Caco-2 (cell line): Measurements from ENCODE around the gene GJA9. TPM values are rescaled to one million over a fixed set of nuclear protein-coding genes. Genes with fewer than 3 reads are reported as not detected.
A peak's percentile ranks its signal among the peaks of the same experiment; 100 is the strongest.

Experiments
- BruUV-seq: library from RNA; stranded (reverse); fragments of 400-500 nt; replicated peaks from 2 replicates; lab custom pipeline; 2021; lab: Mats Ljungman, UMichigan
- CTCF ChIA-PET: fragments of 300-600 bp; sonication (Branson Sonifier 250); formaldehyde crosslinking; loops from one replicate; lab custom pipeline; 2022; ENCODE audit warnings: antibody characterized with exemption; lab: Charles Lee
- POLR2A ChIA-PET: fragments of 300-600 bp; sonication (Branson Sonifier 250); formaldehyde crosslinking; loops from one replicate; lab custom pipeline; 2022; ENCODE audit warnings: antibody characterized with exemption; lab: Charles Lee
- DNase-seq, 2 experiments: peaks; one replicate each; pipeline versions ENCODE4 v3.0.0 to v3.0.0-alpha.2; 2020 to 2022
- H3K27me3 ChIP-seq: replicated peaks from 2 replicates; pipeline ENCODE4 v1.6.0; 2011; ENCODE audit warnings: low read length; ENCODE audit not compliant: control insufficient read depth, insufficient read depth
- H3K36me3 ChIP-seq: 2 replicates; pipeline ENCODE4 v1.5.1; 2011; ENCODE audit warnings: low read length; ENCODE audit not compliant: control insufficient read depth, insufficient read depth
- H3K4me1 ChIP-seq: fragments of 250-450 bp; sonication (Bioruptor Pico); 2 replicates; pipeline ENCODE4 v1.5.1; 2020; ENCODE audit warnings: mild to moderate bottlenecking
- H3K4me3 ChIP-seq: 2 replicates; pipeline ENCODE4 v1.5.1; 2011; ENCODE audit warnings: low read depth, mild to moderate bottlenecking, control low read depth, low read length
- H3K9me3 ChIP-seq: fragments of 250-450 bp; sonication (Bioruptor Pico); 2 replicates; pipeline ENCODE4 v1.5.1; 2020; ENCODE audit warnings: mild to moderate bottlenecking, moderate library complexity
- H3K27ac Mint-ChIP-seq: one replicate; pipeline ENCODE4 v1.8.0; 2022; ENCODE audit warnings: mixed read lengths; ENCODE audit not compliant: unreplicated experiment
- H3K27me3 Mint-ChIP-seq: one replicate; pipeline ENCODE4 v1.8.0; 2022; ENCODE audit warnings: mixed read lengths; ENCODE audit not compliant: insufficient read depth, unreplicated experiment
- H3K36me3 Mint-ChIP-seq: one replicate; pipeline ENCODE4 v1.8.0; 2022; ENCODE audit warnings: mild to moderate bottlenecking, mixed read lengths; ENCODE audit not compliant: insufficient read depth, unreplicated experiment
- H3K4me1 Mint-ChIP-seq: one replicate; pipeline ENCODE4 v1.8.0; 2022; ENCODE audit warnings: low read depth, mixed read lengths; ENCODE audit not compliant: unreplicated experiment
- H3K4me3 Mint-ChIP-seq: one replicate; pipeline ENCODE4 v1.8.0; 2022; ENCODE audit warnings: mild to moderate bottlenecking, moderate library complexity, mixed read lengths; ENCODE audit not compliant: unreplicated experiment
- H3K9me3 Mint-ChIP-seq: one replicate; pipeline ENCODE4 v1.8.0; 2022; ENCODE audit warnings: mixed read lengths; ENCODE audit not compliant: unreplicated experiment
- CTCF ChIP-seq, 2 experiments: fragments of 200-600 bp in 1 of 2; IDR thresholded peaks; 1 replicate in 1 of 2; 2 replicates in 1 of 2; pipeline versions ENCODE4 v1.5.1 to v1.8.0; 2011 to 2022; ENCODE audit warnings: antibody characterized with exemption in 1 of 2, control low read depth in 1 of 2, inconsistent platforms in 1 of 2, low read depth in 1 of 2, low read length in 1 of 2, mild to moderate bottlenecking in 1 of 2, moderate library complexity in 1 of 2; ENCODE audit not compliant: insufficient read depth in 1 of 2, severe bottlenecking in 1 of 2, unreplicated experiment in 1 of 2
- intact Hi-C: fragments of 100-400 bp; cut with micrococcal nuclease; formaldehyde crosslinking; loops from one replicate; pipeline ENCODE4 v1.10.0; 2022; ENCODE audit not compliant: unreplicated experiment
- total RNA-seq: library from RNA; stranded (reverse); gene quantifications from 2 replicates; pipeline ENCODE4 v1.2.3, GENCODE V29; 2022

The GJA9 gene
- total RNA-seq, 1 experiment from 2014 or later: not detected

- Mint-ChIP-seq H3K27me3 (peaks cover 5% of the 10 kb centered on the region), H3K36me3 (peaks cover 17% of the 10 kb centered on the region), H3K4me1 (no peaks in the 10 kb centered on the region), H3K9me3 (no peaks in the 10 kb centered on the region), H3K4me3 (no peak overlapping the region), H3K27ac (no peak overlapping the region)
- peak; percentile 46 to 56 for TF ChIP-seq CTCF (IDR thresholded peaks at IDR 0.05; ENCODE audit: insufficient read depth in 1 of 2, low read depth in 1 of 2, low read length in 1 of 2, severe bottlenecking in 1 of 2, unreplicated experiment in 1 of 2)
- no peaks in the 10 kb centered on the region for H3K27me3 ChIP-seq
- peak; percentile 42 to 67 for DNase-seq
- no TSS peak for BruUV-seq
- CTCF ChIA-PET: interaction anchor here (0.5 to 1.3 kb wide), 5 partner anchors 10 to 106 kb away, joined by 3 to 4 read pairs (median 3); no protein-coding TSS in a partner anchor
- intact Hi-C loops: loop anchor here (5.0 to 10.0 kb wide), 2 partner anchors 230 to 808 kb away; no protein-coding TSS in a partner anchor
- POLR2A ChIA-PET: no interaction called here
- H3K36me3 ChIP-seq: no peaks in the 10 kb centered on the region
- no peak overlapping the region for H3K4me3 ChIP-seq
- H3K4me1 ChIP-seq: no peaks in the 10 kb centered on the region
- H3K9me3 ChIP-seq: no peaks in the 10 kb centered on the region
Observed at GRCh38 chr1:38834937-38835827, 46.2 kb downstream of the GJA9 start.

GRCh38 chr1:38834221-38834782, 47.1 kb downstream of the GJA9 start:
- no TSS peak for BruUV-seq
- no peaks in the 10 kb centered on the region for H3K9me3 ChIP-seq
- no peak for DNase-seq
- Mint-ChIP-seq H3K27me3 (peaks cover 7% of the 10 kb centered on the region), H3K9me3 (no peaks in the 10 kb centered on the region), H3K27ac (no peak overlapping the region), H3K36me3 (peaks cover 11% of the 10 kb centered on the region), H3K4me3 (no peak overlapping the region), H3K4me1 (no peaks in the 10 kb centered on the region)
- no peak for TF ChIP-seq CTCF (IDR thresholded peaks at IDR 0.05; ENCODE audit: insufficient read depth in 1 of 2, low read depth in 1 of 2, low read length in 1 of 2, severe bottlenecking in 1 of 2, unreplicated experiment in 1 of 2)
- ChIA-PET CTCF (interaction anchor here (0.8 to 1.3 kb wide), 2 partner anchors 13 to 15 kb away, joined by 3 read pairs; no protein-coding TSS in a partner anchor), POLR2A (no interaction called here)
- intact Hi-C loops: loop anchor here (10.0 kb wide), 1 partner anchor 230 kb away; no protein-coding TSS in a partner anchor
- H3K4me1 ChIP-seq: no peaks in the 10 kb centered on the region
- H3K36me3 ChIP-seq: no peaks in the 10 kb centered on the region
- no peak overlapping the region for H3K4me3 ChIP-seq
- no peaks in the 10 kb centered on the region for H3K27me3 ChIP-seq

GRCh38 chr1:38833146-38833545, 48.2 kb downstream of the GJA9 start:
- Histone ChIP-seq H3K4me1 (no peaks in the 10 kb centered on the region), H3K4me3 (no peak overlapping the region), H3K36me3 (no peaks in the 10 kb centered on the region), H3K27me3 (no peaks in the 10 kb centered on the region), H3K9me3 (no peaks in the 10 kb centered on the region)
- no peak for DNase-seq
- Mint-ChIP-seq H3K27ac (no peak overlapping the region), H3K9me3 (no peaks in the 10 kb centered on the region), H3K4me1 (no peaks in the 10 kb centered on the region), H3K36me3 (no peaks in the 10 kb centered on the region), H3K4me3 (no peak overlapping the region), H3K27me3 (peaks cover 10% of the 10 kb centered on the region)
- TF ChIP-seq CTCF (IDR thresholded peaks at IDR 0.05; ENCODE audit: insufficient read depth in 1 of 2, low read depth in 1 of 2, low read length in 1 of 2, severe bottlenecking in 1 of 2, unreplicated experiment in 1 of 2): no peak
- intact Hi-C loops: loop anchor here (10.0 kb wide), 1 partner anchor 228 kb away; no protein-coding TSS in a partner anchor
- ChIA-PET CTCF (interaction anchor here (0.8 kb wide), 1 partner anchor 14 kb away, joined by 3 read pairs; no protein-coding TSS in a partner anchor), POLR2A (no interaction called here)
- BruUV-seq: no TSS peak
